ENCODE data around the gene ZNF423. TPM values are rescaled to one million over a fixed set of nuclear protein-coding genes. Genes with fewer than 3 reads are reported as not detected.

The ZNF423 gene
- total and polyA plus RNA-seq, 2 experiments from 2014 or later: 14.9 to 41.8 TPM

DNA sequence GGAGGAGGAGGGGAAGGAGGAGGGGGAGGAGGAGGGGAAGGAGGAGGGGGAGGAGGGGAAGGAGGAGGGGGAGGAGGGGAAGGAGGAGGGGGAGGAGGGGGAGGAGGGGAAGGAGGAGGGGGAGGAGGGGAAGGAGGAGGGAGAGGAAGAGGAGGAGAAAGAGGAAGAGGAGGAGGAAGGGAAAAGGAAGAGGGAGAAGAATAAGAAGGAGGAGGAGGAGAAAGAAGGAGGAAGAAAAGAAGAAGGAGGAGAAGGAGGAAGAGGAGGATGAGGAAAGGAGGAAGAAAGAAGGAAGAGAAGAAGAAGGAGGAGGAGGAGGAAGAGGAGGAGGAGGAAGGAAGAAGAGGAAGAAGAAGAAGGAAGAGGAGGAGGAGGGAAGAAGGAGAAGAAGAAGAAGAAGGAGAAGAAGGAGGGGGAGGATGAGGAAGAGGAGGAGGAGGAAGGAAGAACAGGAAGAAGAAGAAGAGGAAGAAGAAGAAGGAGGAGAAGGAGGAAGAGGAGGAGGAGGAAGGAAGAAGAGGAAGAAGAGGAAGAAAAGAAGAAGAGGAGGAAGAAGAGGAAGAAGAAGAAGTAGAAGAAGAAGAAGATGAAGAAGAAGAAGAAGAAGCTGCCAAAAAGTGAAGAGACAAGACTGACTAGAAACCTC is 378.5 kb downstream of the ZNF423 start:
- ATAC-seq (no peak), DNase-seq (ENCODE audit: low spot score) (no peak)
- no peaks in the 10 kb centered on the region for H3K79me2 ChIP-seq (replicated peaks; ENCODE audit: insufficient read depth)
- no peaks in the 10 kb centered on the region for H4K20me1 ChIP-seq (replicated peaks; ENCODE audit: insufficient read depth)
- H3K4me3 Mint-ChIP-seq: no peak overlapping the region
- no peaks in the 10 kb centered on the region for H3K36me3 Mint-ChIP-seq (ENCODE audit: low read depth)
- H3K4me1 Mint-ChIP-seq: peaks cover 3% of the 10 kb centered on the region; the same call in 1 of the 3 replicates
- TF ChIP-seq, protein P1, sequence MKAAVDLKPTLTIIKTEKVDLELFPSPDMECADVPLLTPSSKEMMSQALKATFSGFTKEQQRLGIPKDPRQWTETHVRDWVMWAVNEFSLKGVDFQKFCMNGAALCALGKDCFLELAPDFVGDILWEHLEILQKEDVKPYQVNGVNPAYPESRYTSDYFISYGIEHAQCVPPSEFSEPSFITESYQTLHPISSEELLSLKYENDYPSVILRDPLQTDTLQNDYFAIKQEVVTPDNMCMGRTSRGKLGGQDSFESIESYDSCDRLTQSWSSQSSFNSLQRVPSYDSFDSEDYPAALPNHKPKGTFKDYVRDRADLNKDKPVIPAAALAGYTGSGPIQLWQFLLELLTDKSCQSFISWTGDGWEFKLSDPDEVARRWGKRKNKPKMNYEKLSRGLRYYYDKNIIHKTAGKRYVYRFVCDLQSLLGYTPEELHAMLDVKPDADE (IDR thresholded peaks at IDR 0.05): no peak
- TF ChIP-seq, protein P2, sequence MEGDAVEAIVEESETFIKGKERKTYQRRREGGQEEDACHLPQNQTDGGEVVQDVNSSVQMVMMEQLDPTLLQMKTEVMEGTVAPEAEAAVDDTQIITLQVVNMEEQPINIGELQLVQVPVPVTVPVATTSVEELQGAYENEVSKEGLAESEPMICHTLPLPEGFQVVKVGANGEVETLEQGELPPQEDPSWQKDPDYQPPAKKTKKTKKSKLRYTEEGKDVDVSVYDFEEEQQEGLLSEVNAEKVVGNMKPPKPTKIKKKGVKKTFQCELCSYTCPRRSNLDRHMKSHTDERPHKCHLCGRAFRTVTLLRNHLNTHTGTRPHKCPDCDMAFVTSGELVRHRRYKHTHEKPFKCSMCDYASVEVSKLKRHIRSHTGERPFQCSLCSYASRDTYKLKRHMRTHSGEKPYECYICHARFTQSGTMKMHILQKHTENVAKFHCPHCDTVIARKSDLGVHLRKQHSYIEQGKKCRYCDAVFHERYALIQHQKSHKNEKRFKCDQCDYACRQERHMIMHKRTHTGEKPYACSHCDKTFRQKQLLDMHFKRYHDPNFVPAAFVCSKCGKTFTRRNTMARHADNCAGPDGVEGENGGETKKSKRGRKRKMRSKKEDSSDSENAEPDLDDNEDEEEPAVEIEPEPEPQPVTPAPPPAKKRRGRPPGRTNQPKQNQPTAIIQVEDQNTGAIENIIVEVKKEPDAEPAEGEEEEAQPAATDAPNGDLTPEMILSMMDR (conservative IDR thresholded peaks at IDR 0.05; ENCODE audit: low read depth in 2 of 2): no peak
- TF ChIP-seq, protein P3, sequence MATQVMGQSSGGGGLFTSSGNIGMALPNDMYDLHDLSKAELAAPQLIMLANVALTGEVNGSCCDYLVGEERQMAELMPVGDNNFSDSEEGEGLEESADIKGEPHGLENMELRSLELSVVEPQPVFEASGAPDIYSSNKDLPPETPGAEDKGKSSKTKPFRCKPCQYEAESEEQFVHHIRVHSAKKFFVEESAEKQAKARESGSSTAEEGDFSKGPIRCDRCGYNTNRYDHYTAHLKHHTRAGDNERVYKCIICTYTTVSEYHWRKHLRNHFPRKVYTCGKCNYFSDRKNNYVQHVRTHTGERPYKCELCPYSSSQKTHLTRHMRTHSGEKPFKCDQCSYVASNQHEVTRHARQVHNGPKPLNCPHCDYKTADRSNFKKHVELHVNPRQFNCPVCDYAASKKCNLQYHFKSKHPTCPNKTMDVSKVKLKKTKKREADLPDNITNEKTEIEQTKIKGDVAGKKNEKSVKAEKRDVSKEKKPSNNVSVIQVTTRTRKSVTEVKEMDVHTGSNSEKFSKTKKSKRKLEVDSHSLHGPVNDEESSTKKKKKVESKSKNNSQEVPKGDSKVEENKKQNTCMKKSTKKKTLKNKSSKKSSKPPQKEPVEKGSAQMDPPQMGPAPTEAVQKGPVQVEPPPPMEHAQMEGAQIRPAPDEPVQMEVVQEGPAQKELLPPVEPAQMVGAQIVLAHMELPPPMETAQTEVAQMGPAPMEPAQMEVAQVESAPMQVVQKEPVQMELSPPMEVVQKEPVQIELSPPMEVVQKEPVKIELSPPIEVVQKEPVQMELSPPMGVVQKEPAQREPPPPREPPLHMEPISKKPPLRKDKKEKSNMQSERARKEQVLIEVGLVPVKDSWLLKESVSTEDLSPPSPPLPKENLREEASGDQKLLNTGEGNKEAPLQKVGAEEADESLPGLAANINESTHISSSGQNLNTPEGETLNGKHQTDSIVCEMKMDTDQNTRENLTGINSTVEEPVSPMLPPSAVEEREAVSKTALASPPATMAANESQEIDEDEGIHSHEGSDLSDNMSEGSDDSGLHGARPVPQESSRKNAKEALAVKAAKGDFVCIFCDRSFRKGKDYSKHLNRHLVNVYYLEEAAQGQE (IDR thresholded peaks at IDR 0.05; ENCODE audit: unreplicated experiment): no peak
- no peak for TF ChIP-seq STAT1 (IDR thresholded peaks at IDR 0.05; ENCODE audit: unreplicated experiment)
- no peak for TF ChIP-seq ZNF331 (CRISPR knock-in tag; IDR thresholded peaks at IDR 0.05; ENCODE audit: low read depth)
- TF ChIP-seq, protein P4, sequence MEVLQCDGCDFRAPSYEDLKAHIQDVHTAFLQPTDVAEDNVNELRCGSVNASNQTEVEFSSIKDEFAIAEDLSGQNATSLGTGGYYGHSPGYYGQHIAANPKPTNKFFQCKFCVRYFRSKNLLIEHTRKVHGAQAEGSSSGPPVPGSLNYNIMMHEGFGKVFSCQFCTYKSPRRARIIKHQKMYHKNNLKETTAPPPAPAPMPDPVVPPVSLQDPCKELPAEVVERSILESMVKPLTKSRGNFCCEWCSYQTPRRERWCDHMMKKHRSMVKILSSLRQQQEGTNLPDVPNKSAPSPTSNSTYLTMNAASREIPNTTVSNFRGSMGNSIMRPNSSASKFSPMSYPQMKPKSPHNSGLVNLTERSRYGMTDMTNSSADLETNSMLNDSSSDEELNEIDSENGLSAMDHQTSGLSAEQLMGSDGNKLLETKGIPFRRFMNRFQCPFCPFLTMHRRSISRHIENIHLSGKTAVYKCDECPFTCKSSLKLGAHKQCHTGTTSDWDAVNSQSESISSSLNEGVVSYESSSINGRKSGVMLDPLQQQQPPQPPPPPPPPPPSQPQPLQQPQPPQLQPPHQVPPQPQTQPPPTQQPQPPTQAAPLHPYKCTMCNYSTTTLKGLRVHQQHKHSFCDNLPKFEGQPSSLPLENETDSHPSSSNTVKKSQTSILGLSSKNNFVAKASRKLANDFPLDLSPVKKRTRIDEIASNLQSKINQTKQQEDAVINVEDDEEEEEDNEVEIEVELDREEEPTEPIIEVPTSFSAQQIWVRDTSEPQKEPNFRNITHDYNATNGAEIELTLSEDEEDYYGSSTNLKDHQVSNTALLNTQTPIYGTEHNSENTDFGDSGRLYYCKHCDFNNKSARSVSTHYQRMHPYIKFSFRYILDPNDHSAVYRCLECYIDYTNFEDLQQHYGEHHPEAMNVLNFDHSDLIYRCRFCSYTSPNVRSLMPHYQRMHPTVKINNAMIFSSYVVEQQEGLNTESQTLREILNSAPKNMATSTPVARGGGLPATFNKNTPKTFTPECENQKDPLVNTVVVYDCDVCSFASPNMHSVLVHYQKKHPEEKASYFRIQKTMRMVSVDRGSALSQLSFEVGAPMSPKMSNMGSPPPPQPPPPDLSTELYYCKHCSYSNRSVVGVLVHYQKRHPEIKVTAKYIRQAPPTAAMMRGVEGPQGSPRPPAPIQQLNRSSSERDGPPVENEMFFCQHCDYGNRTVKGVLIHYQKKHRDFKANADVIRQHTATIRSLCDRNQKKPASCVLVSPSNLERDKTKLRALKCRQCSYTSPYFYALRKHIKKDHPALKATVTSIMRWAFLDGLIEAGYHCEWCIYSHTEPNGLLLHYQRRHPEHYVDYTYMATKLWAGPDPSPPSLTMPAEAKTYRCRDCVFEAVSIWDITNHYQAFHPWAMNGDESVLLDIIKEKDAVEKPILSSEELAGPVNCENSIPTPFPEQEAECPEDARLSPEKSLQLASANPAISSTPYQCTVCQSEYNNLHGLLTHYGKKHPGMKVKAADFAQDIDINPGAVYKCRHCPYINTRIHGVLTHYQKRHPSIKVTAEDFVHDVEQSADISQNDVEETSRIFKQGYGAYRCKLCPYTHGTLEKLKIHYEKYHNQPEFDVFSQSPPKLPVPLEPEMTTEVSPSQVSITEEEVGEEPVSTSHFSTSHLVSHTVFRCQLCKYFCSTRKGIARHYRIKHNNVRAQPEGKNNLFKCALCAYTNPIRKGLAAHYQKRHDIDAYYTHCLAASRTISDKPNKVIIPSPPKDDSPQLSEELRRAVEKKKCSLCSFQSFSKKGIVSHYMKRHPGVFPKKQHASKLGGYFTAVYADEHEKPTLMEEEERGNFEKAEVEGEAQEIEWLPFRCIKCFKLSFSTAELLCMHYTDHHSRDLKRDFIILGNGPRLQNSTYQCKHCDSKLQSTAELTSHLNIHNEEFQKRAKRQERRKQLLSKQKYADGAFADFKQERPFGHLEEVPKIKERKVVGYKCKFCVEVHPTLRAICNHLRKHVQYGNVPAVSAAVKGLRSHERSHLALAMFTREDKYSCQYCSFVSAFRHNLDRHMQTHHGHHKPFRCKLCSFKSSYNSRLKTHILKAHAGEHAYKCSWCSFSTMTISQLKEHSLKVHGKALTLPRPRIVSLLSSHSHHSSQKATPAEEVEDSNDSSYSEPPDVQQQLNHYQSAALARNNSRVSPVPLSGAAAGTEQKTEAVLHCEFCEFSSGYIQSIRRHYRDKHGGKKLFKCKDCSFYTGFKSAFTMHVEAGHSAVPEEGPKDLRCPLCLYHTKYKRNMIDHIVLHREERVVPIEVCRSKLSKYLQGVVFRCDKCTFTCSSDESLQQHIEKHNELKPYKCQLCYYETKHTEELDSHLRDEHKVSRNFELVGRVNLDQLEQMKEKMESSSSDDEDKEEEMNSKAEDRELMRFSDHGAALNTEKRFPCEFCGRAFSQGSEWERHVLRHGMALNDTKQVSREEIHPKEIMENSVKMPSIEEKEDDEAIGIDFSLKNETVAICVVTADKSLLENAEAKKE (CRISPR knock-in tag; IDR thresholded peaks at IDR 0.05): no peak
- no peak for TF ChIP-seq ZNF114 (CRISPR knock-in tag; IDR thresholded peaks at IDR 0.05)
- TF ChIP-seq NANOG (IDR thresholded peaks at IDR 0.05; ENCODE audit: borderline replicate concordance): no peak
- TF ChIP-seq CREB1 (CRISPR knock-in tag; IDR thresholded peaks at IDR 0.05; ENCODE audit: low read depth): no peak
- no peak for TF ChIP-seq JUNB (IDR thresholded peaks at IDR 0.05; ENCODE audit: unreplicated experiment)
- no peak for TF ChIP-seq EZH2phosphoT487 (IDR thresholded peaks at IDR 0.05; ENCODE audit: unreplicated experiment)
- no peak for TF ChIP-seq POLR2AphosphoS5 (IDR thresholded peaks at IDR 0.05; ENCODE audit: low read depth)
- no peak for TF ChIP-seq EZH2 (IDR thresholded peaks at IDR 0.05; ENCODE audit: low read depth, unreplicated experiment)
- no peaks in the 10 kb centered on the region for H3F3A ChIP-seq (replicated peaks; ENCODE audit: low read depth)
- no peaks in the 10 kb centered on the region for H3K9me2 ChIP-seq (ENCODE audit: insufficient read depth)
- H3K4me2 ChIP-seq: no peak overlapping the region
- H3K4me3 ChIP-seq: no peak overlapping the region
- H2AFZ ChIP-seq: no peak overlapping the region
- no peaks in the 10 kb centered on the region for H3K4me1 ChIP-seq (ENCODE audit: insufficient read depth)
- no peak overlapping the region for H3K27ac ChIP-seq (ENCODE audit: low read depth)
- no peaks in the 10 kb centered on the region for H3K36me3 ChIP-seq (ENCODE audit: insufficient read depth)
- no peaks in the 10 kb centered on the region for H3K27me3 ChIP-seq (ENCODE audit: insufficient read depth)
- H3K27me3 Mint-ChIP-seq (ENCODE audit: insufficient read depth, low read depth, poor library complexity): no peaks in the 10 kb centered on the region
- H3K9me3 Mint-ChIP-seq: no peaks in the 10 kb centered on the region
- no peak overlapping the region for H3K27ac Mint-ChIP-seq
